SK-N-SH treated with all-trans-retinoic acid at 6 μM for 48 hours (cell line): ENCODE results near the gene MREG.

Experiments
- ATAC-seq: fragments of 200-7000 bp; cut with Tn5 transposase; 3 replicates; pipeline ENCODE4 v1.9.1; 2020; ENCODE audit warnings: mild to moderate bottlenecking, moderate library complexity
- ARNTL ChIP-seq: fragments of 450-650 bp; formaldehyde crosslinking; IDR thresholded peaks from 2 replicates; pipeline ENCODE4 v1.5.0; 2020; ENCODE audit warnings: low read depth, mild to moderate bottlenecking, moderate library complexity, borderline replicate concordance
- BACH2 ChIP-seq: fragments of 250-450 bp; sonication (Bioruptor Pico); IDR thresholded peaks from 2 replicates; pipeline ENCODE4 v1.9.0; 2021; ENCODE audit warnings: mild to moderate bottlenecking, borderline replicate concordance
- CREB5 ChIP-seq: fragments of 250-450 bp; sonication (Bioruptor Pico); IDR thresholded peaks from 2 replicates; pipeline ENCODE4 v1.5.1; 2020; ENCODE audit warnings: low read depth, mild to moderate bottlenecking, moderate library complexity
- CSDC2 ChIP-seq: fragments of 250-450 bp; sonication (Bioruptor Pico); IDR thresholded peaks from 2 replicates; pipeline ENCODE4 v1.5.0; 2020; ENCODE audit warnings: mild to moderate bottlenecking, moderate library complexity
- CSRNP3 ChIP-seq: fragments of 250-450 bp; sonication (Bioruptor Pico); IDR thresholded peaks from 2 replicates; pipeline ENCODE4 v1.5.1; 2021; ENCODE audit warnings: mild to moderate bottlenecking, moderate library complexity
- GLIS3 ChIP-seq: fragments of 250-450 bp; sonication (Bioruptor Pico); IDR thresholded peaks from 2 replicates; pipeline ENCODE4 v1.5.0; 2020; ENCODE audit warnings: mild to moderate bottlenecking, moderate library complexity
- ISL1 ChIP-seq: fragments of 250-450 bp; sonication (Bioruptor Pico); IDR thresholded peaks from 2 replicates; pipeline ENCODE4 v2.1.2; 2022; ENCODE audit warnings: mild to moderate bottlenecking, moderate library complexity
- PATZ1 ChIP-seq: fragments of 250-450 bp; sonication (Bioruptor Pico); IDR thresholded peaks from 2 replicates; pipeline ENCODE4 v1.8.0; 2020; ENCODE audit warnings: mild to moderate bottlenecking, moderate library complexity, borderline replicate concordance
- POU6F1 ChIP-seq: fragments of 250-450 bp; sonication (Bioruptor Pico); IDR thresholded peaks from 2 replicates; pipeline ENCODE4 v1.8.0; 2021; ENCODE audit warnings: low read depth, mild to moderate bottlenecking, moderate library complexity, borderline replicate concordance
- PPARA ChIP-seq: fragments of 250-450 bp; sonication (Bioruptor Pico); IDR thresholded peaks from 2 replicates; pipeline ENCODE4 v1.5.0; 2020; ENCODE audit warnings: mild to moderate bottlenecking, borderline replicate concordance
- RARB ChIP-seq: fragments of 250-450 bp; sonication (Bioruptor Pico); IDR thresholded peaks from 2 replicates; pipeline ENCODE4 v1.8.0; 2021; ENCODE audit warnings: mild to moderate bottlenecking, moderate library complexity
- TCF4 ChIP-seq: fragments of 250-450 bp; sonication (Bioruptor Pico); IDR thresholded peaks from 2 replicates; pipeline ENCODE4 v1.8.0; 2021; ENCODE audit warnings: mild to moderate bottlenecking, moderate library complexity, borderline replicate concordance
- TOX ChIP-seq: fragments of 250-450 bp; sonication (Bioruptor Pico); IDR thresholded peaks from 2 replicates; pipeline ENCODE4 v1.8.0; 2021; ENCODE audit warnings: mild to moderate bottlenecking, moderate library complexity, borderline replicate concordance
- TSHZ2 ChIP-seq: fragments of 250-450 bp; sonication (Bioruptor Pico); IDR thresholded peaks from 2 replicates; pipeline ENCODE4 v1.5.0; 2020; ENCODE audit warnings: mild to moderate bottlenecking, moderate library complexity
- ZFP3 ChIP-seq: fragments of 250-450 bp; sonication (Bioruptor Pico); IDR thresholded peaks from 2 replicates; pipeline ENCODE4 v1.5.0; 2020; ENCODE audit warnings: mild to moderate bottlenecking, moderate library complexity
- ZFP30 ChIP-seq: fragments of 450-650 bp; formaldehyde crosslinking; IDR thresholded peaks from 2 replicates; pipeline ENCODE4 v1.5.0; 2022; ENCODE audit warnings: mild to moderate bottlenecking, moderate library complexity
- ZNF565 ChIP-seq: fragments of 450-650 bp; formaldehyde crosslinking; conservative IDR thresholded peaks from 2 replicates; pipeline ENCODE4 v1.5.0; 2020; ENCODE audit warnings: low read depth, mild to moderate bottlenecking, moderate library complexity
- ZNF70 ChIP-seq: fragments of 450-650 bp; formaldehyde crosslinking; IDR thresholded peaks from 2 replicates; pipeline ENCODE4 v1.5.0; 2020; ENCODE audit warnings: mild to moderate bottlenecking, moderate library complexity
- ZNF8 ChIP-seq: fragments of 450-650 bp; formaldehyde crosslinking; IDR thresholded peaks from 2 replicates; pipeline ENCODE4 v1.5.0; 2020; ENCODE audit warnings: mild to moderate bottlenecking, moderate library complexity

The MREG gene

GRCh38 chr2:216049452-216049851 is 36.1 kb upstream of the MREG start:
- no peak for ATAC-seq
- TF ChIP-seq POU6F1 (CRISPR knock-in tag): no peak
- no peak for TF ChIP-seq ARNTL (CRISPR knock-in tag)
- no peak for TF ChIP-seq TCF4
- no peak for TF ChIP-seq ZNF565 (CRISPR knock-in tag)
- TF ChIP-seq PPARA (CRISPR knock-in tag): no peak
- TF ChIP-seq ZFP30 (CRISPR knock-in tag): no peak
- no peak for TF ChIP-seq ZNF70 (CRISPR knock-in tag)
- TF ChIP-seq GLIS3 (CRISPR knock-in tag): no peak
- no peak for TF ChIP-seq BACH2 (CRISPR knock-in tag)
- TF ChIP-seq TSHZ2: no peak
- TF ChIP-seq ZNF8 (CRISPR knock-in tag): no peak
- no peak for TF ChIP-seq PATZ1 (CRISPR knock-in tag)
- TF ChIP-seq CSRNP3 (CRISPR knock-in tag): no peak
- no peak for TF ChIP-seq ZFP3
- TF ChIP-seq RARB (CRISPR knock-in tag): no peak
- no peak for TF ChIP-seq CREB5 (CRISPR knock-in tag)
- no peak for TF ChIP-seq TOX (CRISPR knock-in tag)
- no peak for TF ChIP-seq ISL1 (CRISPR knock-in tag)

GRCh38 chr2:216047397-216047796 is 34.0 kb upstream of the MREG start:
- TF ChIP-seq ZNF8 (CRISPR knock-in tag) (no peak), ZFP3 (no peak), RARB (CRISPR knock-in tag) (no peak), BACH2 (CRISPR knock-in tag) (no peak), ZNF565 (CRISPR knock-in tag) (no peak), PPARA (CRISPR knock-in tag) (no peak), CSRNP3 (CRISPR knock-in tag) (no peak), TOX (CRISPR knock-in tag) (no peak), ZNF70 (CRISPR knock-in tag) (no peak), ISL1 (CRISPR knock-in tag) (no peak), ARNTL (CRISPR knock-in tag) (no peak), CSDC2 (CRISPR knock-in tag) (no peak)
- no peak for ATAC-seq
